ENCODE data around the gene RGCC. TPM values are rescaled to one million over a fixed set of nuclear protein-coding genes. Genes with fewer than 3 reads are reported as not detected.

The RGCC gene
- polyA plus RNA-seq, 1 of the 3 experiments (the other 2 are of a cell fraction), result 0.05 TPM

DNA sequence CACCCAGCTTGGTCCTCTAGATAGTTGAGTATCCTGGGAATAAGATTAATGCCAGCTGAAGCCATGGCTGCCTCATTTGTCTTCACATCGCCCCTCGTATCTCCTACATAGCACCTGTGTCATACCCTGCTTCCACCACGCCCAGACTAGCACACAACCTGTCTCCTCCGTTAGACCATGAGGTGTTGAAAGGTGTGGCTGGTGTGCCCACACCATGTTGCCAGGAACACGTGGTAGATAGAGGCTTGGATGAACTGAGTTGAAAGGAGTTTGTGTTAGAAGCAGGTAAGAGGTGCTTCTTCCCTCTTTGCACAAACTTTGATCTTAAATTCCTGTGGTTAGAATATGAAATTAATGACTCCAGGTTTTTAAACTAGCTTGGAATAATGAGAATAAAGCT, 40.1 kb downstream of the RGCC start:
- Histone ChIP-seq H3K9me3 (no peaks in the 10 kb centered on the region), H3K4me1 (ENCODE audit: control insufficient read depth in 1 of 2, insufficient read depth in 2 of 2, low read depth in 1 of 2, low read length in 1 of 2) (no peaks in the 10 kb centered on the region; a peak in 1 of 4 replicates), H3K9ac (no peak overlapping the region), H3K9me2 (no peaks in the 10 kb centered on the region), H4K20me1 (ENCODE audit: insufficient read depth) (no peaks in the 10 kb centered on the region), H3K27me3 (ENCODE audit: insufficient read depth) (no peaks in the 10 kb centered on the region; the same call in 1 of the 2 replicates), H3F3A (replicated peaks; ENCODE audit: insufficient read depth) (no peaks in the 10 kb centered on the region), H3K4me3 (ENCODE audit: low read depth in 2 of 2, low read length in 1 of 2) (no peak overlapping the region), H3K36me3 (replicated peaks in 1 of 2; ENCODE audit: control insufficient read depth in 1 of 2, insufficient read depth in 2 of 2, low read length in 1 of 2) (no peaks in the 10 kb centered on the region), H2AFZ (ENCODE audit: low read depth) (no peak overlapping the region), H3K79me2 (ENCODE audit: insufficient read depth) (no peaks in the 10 kb centered on the region), H3K27ac (ENCODE audit: low read depth in 2 of 2, low read length in 1 of 2) (no peak overlapping the region), H3K4me2 (no peak overlapping the region)
- no peak for TF ChIP-seq FOSL2 (IDR thresholded peaks at IDR 0.05; ENCODE audit: borderline replicate concordance, low read depth)
- TF ChIP-seq RAD21 (IDR thresholded peaks at IDR 0.05; ENCODE audit: low read length), result no peak
- TF ChIP-seq, protein P1, sequence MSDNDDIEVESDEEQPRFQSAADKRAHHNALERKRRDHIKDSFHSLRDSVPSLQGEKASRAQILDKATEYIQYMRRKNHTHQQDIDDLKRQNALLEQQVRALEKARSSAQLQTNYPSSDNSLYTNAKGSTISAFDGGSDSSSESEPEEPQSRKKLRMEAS (IDR thresholded peaks at IDR 0.05; ENCODE audit: low read depth), result no peak
- TF ChIP-seq, protein P2, sequence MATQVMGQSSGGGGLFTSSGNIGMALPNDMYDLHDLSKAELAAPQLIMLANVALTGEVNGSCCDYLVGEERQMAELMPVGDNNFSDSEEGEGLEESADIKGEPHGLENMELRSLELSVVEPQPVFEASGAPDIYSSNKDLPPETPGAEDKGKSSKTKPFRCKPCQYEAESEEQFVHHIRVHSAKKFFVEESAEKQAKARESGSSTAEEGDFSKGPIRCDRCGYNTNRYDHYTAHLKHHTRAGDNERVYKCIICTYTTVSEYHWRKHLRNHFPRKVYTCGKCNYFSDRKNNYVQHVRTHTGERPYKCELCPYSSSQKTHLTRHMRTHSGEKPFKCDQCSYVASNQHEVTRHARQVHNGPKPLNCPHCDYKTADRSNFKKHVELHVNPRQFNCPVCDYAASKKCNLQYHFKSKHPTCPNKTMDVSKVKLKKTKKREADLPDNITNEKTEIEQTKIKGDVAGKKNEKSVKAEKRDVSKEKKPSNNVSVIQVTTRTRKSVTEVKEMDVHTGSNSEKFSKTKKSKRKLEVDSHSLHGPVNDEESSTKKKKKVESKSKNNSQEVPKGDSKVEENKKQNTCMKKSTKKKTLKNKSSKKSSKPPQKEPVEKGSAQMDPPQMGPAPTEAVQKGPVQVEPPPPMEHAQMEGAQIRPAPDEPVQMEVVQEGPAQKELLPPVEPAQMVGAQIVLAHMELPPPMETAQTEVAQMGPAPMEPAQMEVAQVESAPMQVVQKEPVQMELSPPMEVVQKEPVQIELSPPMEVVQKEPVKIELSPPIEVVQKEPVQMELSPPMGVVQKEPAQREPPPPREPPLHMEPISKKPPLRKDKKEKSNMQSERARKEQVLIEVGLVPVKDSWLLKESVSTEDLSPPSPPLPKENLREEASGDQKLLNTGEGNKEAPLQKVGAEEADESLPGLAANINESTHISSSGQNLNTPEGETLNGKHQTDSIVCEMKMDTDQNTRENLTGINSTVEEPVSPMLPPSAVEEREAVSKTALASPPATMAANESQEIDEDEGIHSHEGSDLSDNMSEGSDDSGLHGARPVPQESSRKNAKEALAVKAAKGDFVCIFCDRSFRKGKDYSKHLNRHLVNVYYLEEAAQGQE (IDR thresholded peaks at IDR 0.05; ENCODE audit: low read depth, low read length), result no peak
- TF ChIP-seq, protein P3, sequence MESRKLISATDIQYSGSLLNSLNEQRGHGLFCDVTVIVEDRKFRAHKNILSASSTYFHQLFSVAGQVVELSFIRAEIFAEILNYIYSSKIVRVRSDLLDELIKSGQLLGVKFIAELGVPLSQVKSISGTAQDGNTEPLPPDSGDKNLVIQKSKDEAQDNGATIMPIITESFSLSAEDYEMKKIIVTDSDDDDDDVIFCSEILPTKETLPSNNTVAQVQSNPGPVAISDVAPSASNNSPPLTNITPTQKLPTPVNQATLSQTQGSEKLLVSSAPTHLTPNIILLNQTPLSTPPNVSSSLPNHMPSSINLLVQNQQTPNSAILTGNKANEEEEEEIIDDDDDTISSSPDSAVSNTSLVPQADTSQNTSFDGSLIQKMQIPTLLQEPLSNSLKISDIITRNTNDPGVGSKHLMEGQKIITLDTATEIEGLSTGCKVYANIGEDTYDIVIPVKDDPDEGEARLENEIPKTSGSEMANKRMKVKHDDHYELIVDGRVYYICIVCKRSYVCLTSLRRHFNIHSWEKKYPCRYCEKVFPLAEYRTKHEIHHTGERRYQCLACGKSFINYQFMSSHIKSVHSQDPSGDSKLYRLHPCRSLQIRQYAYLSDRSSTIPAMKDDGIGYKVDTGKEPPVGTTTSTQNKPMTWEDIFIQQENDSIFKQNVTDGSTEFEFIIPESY (IDR thresholded peaks at IDR 0.05; ENCODE audit: borderline replicate concordance, low read depth), result no peak
- TF ChIP-seq, protein P4, sequence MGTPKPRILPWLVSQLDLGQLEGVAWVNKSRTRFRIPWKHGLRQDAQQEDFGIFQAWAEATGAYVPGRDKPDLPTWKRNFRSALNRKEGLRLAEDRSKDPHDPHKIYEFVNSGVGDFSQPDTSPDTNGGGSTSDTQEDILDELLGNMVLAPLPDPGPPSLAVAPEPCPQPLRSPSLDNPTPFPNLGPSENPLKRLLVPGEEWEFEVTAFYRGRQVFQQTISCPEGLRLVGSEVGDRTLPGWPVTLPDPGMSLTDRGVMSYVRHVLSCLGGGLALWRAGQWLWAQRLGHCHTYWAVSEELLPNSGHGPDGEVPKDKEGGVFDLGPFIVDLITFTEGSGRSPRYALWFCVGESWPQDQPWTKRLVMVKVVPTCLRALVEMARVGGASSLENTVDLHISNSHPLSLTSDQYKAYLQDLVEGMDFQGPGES (IDR thresholded peaks at IDR 0.05; ENCODE audit: low read depth, low read length), result no peak
- no peak for TF ChIP-seq EZH2phosphoT487 (IDR thresholded peaks at IDR 0.05; ENCODE audit: borderline replicate concordance, low read depth)
- TF ChIP-seq SMC3 (IDR thresholded peaks at IDR 0.05; ENCODE audit: low read depth, low read length), result no peak
- TF ChIP-seq YY1 (IDR thresholded peaks at IDR 0.05; ENCODE audit: low read depth), result no peak
- TF ChIP-seq TAF1 (IDR thresholded peaks at IDR 0.05; ENCODE audit: borderline replicate concordance, low read depth, low read length), result no peak
- TF ChIP-seq ELF1 (IDR thresholded peaks at IDR 0.05), result no peak
- no peak for TF ChIP-seq TCF12 (IDR thresholded peaks at IDR 0.05)
- no peak for TF ChIP-seq SIN3A (IDR thresholded peaks at IDR 0.05; ENCODE audit: borderline replicate concordance, low read depth, low read length)
- POLR2A ChIA-PET, result no interaction called here
- DNase-seq, result no peak
- 51% methylated on average over 5 of the region's 5 CpGs for WGBS (ENCODE audit: low lambda C conversion rate)
- CTCF ChIA-PET, result no interaction called here
